HG02870 (cell line): Measurements from ENCODE around the gene SPI1.

ENCODE experiments used
- ATAC-seq: cut with Tn5 transposase; IDR thresholded peaks from one replicate; pipeline ENCODE4 v1.9.1; 2021; ENCODE audit warnings: mild to moderate bottlenecking, moderate library complexity; ENCODE audit not compliant: unreplicated experiment

Gene SPI1

GRCh38 chr11:47407746-47408590 lies 29.6 kb upstream of the SPI1 start, which contains the start of gene SLC39A13:
Gene SLC39A13, plus strand, starts transcription at chr11:47408590. Its CDS starts 1,505 bp downstream, at chr11:47410095.
- peak; percentile 80 for ATAC-seq

- ATAC-seq = no peak
Measured at GRCh38 chr11:47406896-47407745, 28.8 kb upstream of the SPI1 start.

- no peak for ATAC-seq
Measured at GRCh38 chr11:47403571-47403970, 25.2 kb upstream of the SPI1 start.

- ATAC-seq = no peak
Measured at GRCh38 chr11:47403135-47403534, 24.8 kb upstream of the SPI1 start.

- ATAC-seq = peak; percentile 59
Measured at GRCh38 chr11:47400768-47401279, 22.5 kb upstream of the SPI1 start.

GRCh38 chr11:47399860-47400767 lies 21.8 kb upstream of the SPI1 start:
- ATAC-seq = peak; percentile 49

GRCh38 chr11:47398551-47398950 lies 20.2 kb upstream of the SPI1 start:
- ATAC-seq = no peak

- ATAC-seq = no peak
Measured at GRCh38 chr11:47398011-47398410, 19.7 kb upstream of the SPI1 start.

GRCh38 chr11:47396049-47396320 lies 17.6 kb upstream of the SPI1 start:
- ATAC-seq = no peak

- no peak for ATAC-seq
Measured at GRCh38 chr11:47395223-47396048, 17.1 kb upstream of the SPI1 start.

- no peak for ATAC-seq
Measured at GRCh38 chr11:47394322-47395222, 16.2 kb upstream of the SPI1 start.

GRCh38 chr11:47394050-47394321 lies 15.6 kb upstream of the SPI1 start:
- no peak for ATAC-seq

- no peak for ATAC-seq
Measured at GRCh38 chr11:47393163-47394049, 15.1 kb upstream of the SPI1 start.

GRCh38 chr11:47392546-47393162 lies 14.3 kb upstream of the SPI1 start:
- no peak for ATAC-seq

- no peak for ATAC-seq
Measured at GRCh38 chr11:47391711-47392432, 13.5 kb upstream of the SPI1 start.

- no peak for ATAC-seq
Measured at GRCh38 chr11:47391077-47391583, 12.8 kb upstream of the SPI1 start.

- ATAC-seq = no peak
Measured at GRCh38 chr11:47390422-47390760, 12.0 kb upstream of the SPI1 start.
